ENCODE results near the gene IKBKE. TPM values are rescaled to one million over a fixed set of nuclear protein-coding genes. Genes with fewer than 3 reads are reported as not detected.

Gene IKBKE
- polyA plus RNA-seq, 1 donor from 2014 or later, result not detected

DNA sequence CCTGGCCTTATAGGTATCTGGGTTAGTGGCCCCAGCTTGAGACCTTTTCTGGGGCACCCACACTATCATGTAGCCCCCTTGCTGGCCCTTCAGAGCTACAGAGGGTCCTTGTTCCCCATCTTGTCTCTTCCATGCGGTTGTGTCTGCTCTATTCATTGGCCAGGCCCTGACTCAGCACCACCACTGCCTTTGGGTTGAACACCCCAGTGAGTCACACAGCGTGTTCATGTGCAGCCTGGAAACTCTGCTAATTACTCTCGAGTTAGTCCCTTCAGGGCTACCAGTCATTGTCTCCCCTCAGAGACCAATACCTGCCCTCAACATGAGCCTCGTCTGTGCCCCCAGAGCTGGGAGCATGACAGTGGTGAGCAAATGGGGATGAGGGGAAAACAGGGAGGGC, 28.2 kb upstream of the IKBKE start:
- Histone ChIP-seq H3K36me3 (ENCODE audit: insufficient read depth, low read length) (peaks cover 13% of the 10 kb centered on the region), H3K9me2 (ENCODE audit: insufficient read depth, low read length) (no peaks in the 10 kb centered on the region), H4K20me1 (ENCODE audit: insufficient read depth) (no peaks in the 10 kb centered on the region), H3K4me2 (ENCODE audit: low read length) (no peak overlapping the region), H3K4me3 (ENCODE audit: low read length) (no peak overlapping the region), H3K27me3 (ENCODE audit: insufficient read depth, low read depth, low read length) (no peaks in the 10 kb centered on the region), H3F3A (ENCODE audit: insufficient read depth, low read length, poor library complexity, severe bottlenecking) (no peaks in the 10 kb centered on the region), H3K27ac (ENCODE audit: low read length) (no peak overlapping the region), H2AFZ (ENCODE audit: low read depth, low read length) (no peak overlapping the region), H3K9ac (ENCODE audit: low read length) (no peak overlapping the region), H3K79me2 (replicated peaks; ENCODE audit: insufficient read depth, low read length) (no peaks in the 10 kb centered on the region), H3K9me3 (ENCODE audit: low read length) (no peaks in the 10 kb centered on the region)
- no peak for TF ChIP-seq EP300 (conservative IDR thresholded peaks at IDR 0.05; ENCODE audit: poor library complexity, severe bottlenecking)
- TF ChIP-seq SMC3 (conservative IDR thresholded peaks at IDR 0.05; ENCODE audit: poor library complexity), result no peak
- no peak for TF ChIP-seq MXI1 (conservative IDR thresholded peaks at IDR 0.05; ENCODE audit: poor library complexity, severe bottlenecking)
- no peak for TF ChIP-seq TAF1 (IDR thresholded peaks at IDR 0.05; ENCODE audit: low read depth)
- TF ChIP-seq, protein P1, sequence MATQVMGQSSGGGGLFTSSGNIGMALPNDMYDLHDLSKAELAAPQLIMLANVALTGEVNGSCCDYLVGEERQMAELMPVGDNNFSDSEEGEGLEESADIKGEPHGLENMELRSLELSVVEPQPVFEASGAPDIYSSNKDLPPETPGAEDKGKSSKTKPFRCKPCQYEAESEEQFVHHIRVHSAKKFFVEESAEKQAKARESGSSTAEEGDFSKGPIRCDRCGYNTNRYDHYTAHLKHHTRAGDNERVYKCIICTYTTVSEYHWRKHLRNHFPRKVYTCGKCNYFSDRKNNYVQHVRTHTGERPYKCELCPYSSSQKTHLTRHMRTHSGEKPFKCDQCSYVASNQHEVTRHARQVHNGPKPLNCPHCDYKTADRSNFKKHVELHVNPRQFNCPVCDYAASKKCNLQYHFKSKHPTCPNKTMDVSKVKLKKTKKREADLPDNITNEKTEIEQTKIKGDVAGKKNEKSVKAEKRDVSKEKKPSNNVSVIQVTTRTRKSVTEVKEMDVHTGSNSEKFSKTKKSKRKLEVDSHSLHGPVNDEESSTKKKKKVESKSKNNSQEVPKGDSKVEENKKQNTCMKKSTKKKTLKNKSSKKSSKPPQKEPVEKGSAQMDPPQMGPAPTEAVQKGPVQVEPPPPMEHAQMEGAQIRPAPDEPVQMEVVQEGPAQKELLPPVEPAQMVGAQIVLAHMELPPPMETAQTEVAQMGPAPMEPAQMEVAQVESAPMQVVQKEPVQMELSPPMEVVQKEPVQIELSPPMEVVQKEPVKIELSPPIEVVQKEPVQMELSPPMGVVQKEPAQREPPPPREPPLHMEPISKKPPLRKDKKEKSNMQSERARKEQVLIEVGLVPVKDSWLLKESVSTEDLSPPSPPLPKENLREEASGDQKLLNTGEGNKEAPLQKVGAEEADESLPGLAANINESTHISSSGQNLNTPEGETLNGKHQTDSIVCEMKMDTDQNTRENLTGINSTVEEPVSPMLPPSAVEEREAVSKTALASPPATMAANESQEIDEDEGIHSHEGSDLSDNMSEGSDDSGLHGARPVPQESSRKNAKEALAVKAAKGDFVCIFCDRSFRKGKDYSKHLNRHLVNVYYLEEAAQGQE (IDR thresholded peaks at IDR 0.05; ENCODE audit: borderline replicate concordance), result no peak
- TF ChIP-seq, protein P2, sequence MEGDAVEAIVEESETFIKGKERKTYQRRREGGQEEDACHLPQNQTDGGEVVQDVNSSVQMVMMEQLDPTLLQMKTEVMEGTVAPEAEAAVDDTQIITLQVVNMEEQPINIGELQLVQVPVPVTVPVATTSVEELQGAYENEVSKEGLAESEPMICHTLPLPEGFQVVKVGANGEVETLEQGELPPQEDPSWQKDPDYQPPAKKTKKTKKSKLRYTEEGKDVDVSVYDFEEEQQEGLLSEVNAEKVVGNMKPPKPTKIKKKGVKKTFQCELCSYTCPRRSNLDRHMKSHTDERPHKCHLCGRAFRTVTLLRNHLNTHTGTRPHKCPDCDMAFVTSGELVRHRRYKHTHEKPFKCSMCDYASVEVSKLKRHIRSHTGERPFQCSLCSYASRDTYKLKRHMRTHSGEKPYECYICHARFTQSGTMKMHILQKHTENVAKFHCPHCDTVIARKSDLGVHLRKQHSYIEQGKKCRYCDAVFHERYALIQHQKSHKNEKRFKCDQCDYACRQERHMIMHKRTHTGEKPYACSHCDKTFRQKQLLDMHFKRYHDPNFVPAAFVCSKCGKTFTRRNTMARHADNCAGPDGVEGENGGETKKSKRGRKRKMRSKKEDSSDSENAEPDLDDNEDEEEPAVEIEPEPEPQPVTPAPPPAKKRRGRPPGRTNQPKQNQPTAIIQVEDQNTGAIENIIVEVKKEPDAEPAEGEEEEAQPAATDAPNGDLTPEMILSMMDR (IDR thresholded peaks at IDR 0.05; ENCODE audit: poor library complexity, severe bottlenecking), result no peak
- TF ChIP-seq EZH2 (IDR thresholded peaks at IDR 0.05; ENCODE audit: borderline replicate concordance, insufficient read depth, low read length, poor library complexity, severe bottlenecking), result no peak
- TF ChIP-seq POLR2AphosphoS5 (IDR thresholded peaks at IDR 0.05), result no peak
- no peak for TF ChIP-seq RAD21 (conservative IDR thresholded peaks at IDR 0.05)

DNA sequence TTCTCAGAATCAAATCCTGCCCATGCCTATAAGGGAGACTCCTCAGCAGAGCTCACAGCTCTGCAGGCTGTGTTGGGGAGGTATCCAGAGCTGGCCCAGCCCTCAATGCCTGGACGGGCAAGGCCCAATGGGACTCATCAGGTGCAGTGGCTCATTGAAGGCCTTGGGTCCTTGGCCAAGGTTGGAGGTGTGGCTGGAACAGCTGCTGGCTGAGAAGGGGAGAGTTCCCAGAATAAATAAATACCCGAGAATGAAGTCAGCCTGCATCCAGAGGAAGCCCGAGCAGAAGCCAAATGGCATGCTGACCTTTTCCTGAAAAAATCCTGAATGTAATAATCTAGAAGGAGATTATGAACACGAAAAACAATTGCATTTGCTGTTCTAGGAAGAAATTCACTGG, 25.2 kb upstream of the IKBKE start:
- Histone ChIP-seq H3K9me2 (ENCODE audit: insufficient read depth, low read length) (no peaks in the 10 kb centered on the region), H3K9ac (ENCODE audit: low read length) (no peak overlapping the region), H3K9me3 (ENCODE audit: low read length) (no peaks in the 10 kb centered on the region), H3F3A (ENCODE audit: insufficient read depth, low read length, poor library complexity, severe bottlenecking) (no peaks in the 10 kb centered on the region), H3K27me3 (ENCODE audit: insufficient read depth, low read depth, low read length) (no peaks in the 10 kb centered on the region), H3K36me3 (ENCODE audit: insufficient read depth, low read length) (peaks cover 13% of the 10 kb centered on the region), H3K4me3 (ENCODE audit: low read length) (no peak overlapping the region), H2AFZ (ENCODE audit: low read depth, low read length) (no peak overlapping the region), H3K4me2 (ENCODE audit: low read length) (no peak overlapping the region), H4K20me1 (ENCODE audit: insufficient read depth) (no peaks in the 10 kb centered on the region), H3K27ac (ENCODE audit: low read length) (no peak overlapping the region), H3K79me2 (replicated peaks; ENCODE audit: insufficient read depth, low read length) (no peaks in the 10 kb centered on the region)
- no peak for TF ChIP-seq RAD21 (conservative IDR thresholded peaks at IDR 0.05)

DNA sequence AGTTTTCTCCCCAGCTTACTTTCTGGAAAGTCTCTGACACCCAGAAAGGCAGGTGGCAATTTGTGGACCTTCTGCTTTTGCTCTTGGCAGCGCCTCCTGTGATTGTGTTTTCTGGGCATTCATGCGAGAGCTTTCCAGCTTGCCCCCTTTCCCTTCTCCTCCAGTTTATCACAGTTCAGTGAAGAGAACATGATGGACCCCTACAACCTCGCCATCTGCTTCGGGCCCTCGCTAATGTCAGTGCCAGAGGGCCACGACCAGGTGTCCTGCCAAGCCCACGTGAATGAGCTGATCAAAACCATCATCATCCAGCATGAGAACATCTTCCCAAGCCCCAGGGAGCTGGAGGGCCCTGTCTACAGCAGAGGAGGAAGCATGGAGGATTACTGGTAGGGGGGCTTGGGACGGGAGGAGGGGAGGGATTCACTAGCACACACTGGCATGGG, 24.3 kb upstream of the IKBKE start:
- Histone ChIP-seq H2AFZ (ENCODE audit: low read depth, low read length) (no peak overlapping the region), H3K9ac (ENCODE audit: low read length) (no peak overlapping the region), H3K4me2 (ENCODE audit: low read length) (no peak overlapping the region), H3K36me3 (ENCODE audit: insufficient read depth, low read length) (peaks cover 13% of the 10 kb centered on the region), H3K4me3 (ENCODE audit: low read length) (no peak overlapping the region), H3K27ac (ENCODE audit: low read length) (no peak overlapping the region), H4K20me1 (ENCODE audit: insufficient read depth) (no peaks in the 10 kb centered on the region), H3K9me3 (ENCODE audit: low read length) (no peaks in the 10 kb centered on the region), H3K27me3 (ENCODE audit: insufficient read depth, low read depth, low read length) (no peaks in the 10 kb centered on the region), H3K79me2 (replicated peaks; ENCODE audit: insufficient read depth, low read length) (no peaks in the 10 kb centered on the region), H3K9me2 (ENCODE audit: insufficient read depth, low read length) (no peaks in the 10 kb centered on the region), H3F3A (ENCODE audit: insufficient read depth, low read length, poor library complexity, severe bottlenecking) (no peaks in the 10 kb centered on the region)
- no peak for TF ChIP-seq MXI1 (conservative IDR thresholded peaks at IDR 0.05; ENCODE audit: poor library complexity, severe bottlenecking)
- TF ChIP-seq EP300 (conservative IDR thresholded peaks at IDR 0.05; ENCODE audit: poor library complexity, severe bottlenecking), result no peak
